K562 (cell line): ENCODE results near the gene PPRC1. TPM values are rescaled to one million over a fixed set of nuclear protein-coding genes. Genes with fewer than 3 reads are reported as not detected.

ENCODE experiments used
- ATF7 ChIP-seq: fragments of 450-650 bp; IDR thresholded peaks from 2 replicates; pipeline ENCODE4 v1.7.1; 2014; ENCODE audit warnings: mild to moderate bottlenecking, moderate library complexity
- EHMT2 ChIP-seq: fragments of 450-650 bp; IDR thresholded peaks from 2 replicates; pipeline ENCODE4 v1.6.1; 2018; ENCODE audit warnings: antibody characterized with exemption
- MIER1 ChIP-seq: fragments of 450-650 bp; IDR thresholded peaks from 2 replicates; pipeline ENCODE4 v1.6.1; 2016; ENCODE audit warnings: antibody characterized with exemption, mild to moderate bottlenecking, low read depth
- MXD1 ChIP-seq: fragments of 250-450 bp; sonication (Bioruptor Pico); IDR thresholded peaks from 2 replicates; pipeline ENCODE4 v1.8.0; 2021; ENCODE audit warnings: borderline replicate concordance, mild to moderate bottlenecking, moderate library complexity; ENCODE audit not compliant: poor library complexity, severe bottlenecking
- NFXL1 ChIP-seq: fragments of 450-650 bp; formaldehyde crosslinking; IDR thresholded peaks from 2 replicates; pipeline ENCODE4 v1.4.0; 2021; ENCODE audit warnings: mild to moderate bottlenecking
- NR2C1 ChIP-seq, 2 experiments: fragments of 450-650 bp; IDR thresholded peaks; 2 replicates each; pipeline ENCODE4 v1.6.1; 2017; ENCODE audit warnings: mild to moderate bottlenecking in 2 of 2, antibody characterized with exemption in 1 of 2, inconsistent platforms in 1 of 2, missing compliant biosample characterization in 1 of 2, missing genetic modification characterization in 1 of 2
- NR2C2 ChIP-seq, 2 experiments: fragments of 200-800 bp in 1 of 2; sonication (Bioruptor generic) in 1 of 2; sonication (generic) in 1 of 2; formaldehyde crosslinking in 1 of 2; IDR thresholded peaks; 2 replicates each; pipeline versions ENCODE4 v1.6.1 to v1.8.0; 2016 to 2022; ENCODE audit warnings: mild to moderate bottlenecking in 1 of 2, missing compliant biosample characterization in 1 of 2, missing genetic modification characterization in 1 of 2, missing genetic modification reagents in 1 of 2
- OTX1 ChIP-seq: fragments of 450-650 bp; formaldehyde crosslinking; IDR thresholded peaks from 2 replicates; pipeline ENCODE4 v1.4.0; 2022; ENCODE audit warnings: mild to moderate bottlenecking
- PML ChIP-seq: IDR thresholded peaks from 2 replicates; pipeline ENCODE4 v1.6.1; 2012; ENCODE audit warnings: low read length, inconsistent platforms
- POLR2A ChIP-seq: fragments of 450-650 bp; conservative IDR thresholded peaks from 2 replicates; pipeline ENCODE4 v1.6.1; 2016
- RFX1 ChIP-seq: fragments of 450-650 bp; IDR thresholded peaks from 2 replicates; pipeline ENCODE4 v1.6.1; 2016; ENCODE audit warnings: mild to moderate bottlenecking, moderate library complexity
- THAP12 ChIP-seq: fragments of 250-450 bp; sonication (Bioruptor Pico); IDR thresholded peaks from 2 replicates; pipeline ENCODE4 v1.9.0; 2021; ENCODE audit warnings: mild to moderate bottlenecking, inconsistent platforms
- ZKSCAN8 ChIP-seq: fragments of 200-800 bp; sonication (Bioruptor generic); IDR thresholded peaks from 2 replicates; pipeline ENCODE4 v1.6.1; 2016; ENCODE audit warnings: missing genetic modification characterization, missing compliant biosample characterization
- ZNF561 ChIP-seq: fragments of 450-650 bp; formaldehyde crosslinking; conservative IDR thresholded peaks from 2 replicates; pipeline ENCODE4 v1.4.0; 2020; ENCODE audit warnings: mild to moderate bottlenecking, moderate library complexity
- ZNF696 ChIP-seq: fragments of 250-450 bp; sonication (Bioruptor Pico); conservative IDR thresholded peaks from 2 replicates; pipeline ENCODE4 v1.4.0; 2020; ENCODE audit warnings: mild to moderate bottlenecking, moderate library complexity
- polyA plus RNA-seq, 8 experiments: library from polyadenylated mRNA; depleted of rRNA in 4 of 8; stranded (reverse) in 5 of 8; unstranded in 3 of 8; fragments of >200 nt; fragmentation: Nextera tagmentation in 2 of 8; fragmentation: Illumina TruSeq in 1 of 8; extraction: Ambion mirVana in 2 of 8; extraction: Trizol in 1 of 8; gene quantifications; 2 replicates each; pipeline versions ENCODE4 v1.2.1 to v1.2.3, GENCODE V29; 2011 to 2014; ENCODE audit warnings: inconsistent platforms in 1 of 8, missing spikeins in 1 of 8
- total RNA-seq, 7 experiments: library from RNA; depleted of rRNA in 6 of 7; stranded (reverse); fragments of >200 nt in 6 of 7; fragmentation: Illumina TruSeq in 2 of 7; extraction: Trizol in 2 of 7; gene quantifications; 2 replicates each; pipeline versions ENCODE4 v1.2.1 to v1.2.3, GENCODE V29; 2011 to 2021; ENCODE audit warnings: low replicate concordance in 1 of 7
- TF ChIP-seq, protein P1 (sequence below): fragments of 200-800 bp; sonication (Bioruptor generic); IDR thresholded peaks from 2 replicates; pipeline ENCODE4 v1.6.1; 2017; ENCODE audit warnings: missing genetic modification characterization, missing compliant biosample characterization
- TF ChIP-seq, protein P2 (sequence below): fragments of 450-650 bp; IDR thresholded peaks from 2 replicates; pipeline ENCODE4 v1.6.1; 2014; ENCODE audit warnings: low read depth, mild to moderate bottlenecking, moderate library complexity, borderline replicate concordance
- TF ChIP-seq, protein P3 (sequence below): fragments of 450-650 bp; formaldehyde crosslinking; IDR thresholded peaks from 2 replicates; pipeline ENCODE4 v1.4.0; 2020; ENCODE audit warnings: mild to moderate bottlenecking, moderate library complexity

The PPRC1 gene
- total and polyA plus RNA-seq, 9 of the 15 experiments (the other 6 are each of a cell fraction or from before 2014, with no cell fraction given): 8.5 to 47.1 (median 16.2) TPM

- TF ChIP-seq MIER1 (no peak), RFX1 (no peak), PML (no peak; the same call in none of the 2 replicates), NFXL1 (CRISPR knock-in tag) (no peak), ZNF696 (no peak), OTX1 (CRISPR knock-in tag) (no peak), MXD1 (CRISPR knock-in tag) (no peak), ZNF561 (CRISPR knock-in tag) (no peak), POLR2A (peak; percentile 84), EHMT2 (0 out of 2 replicates have a peak, but pooled peaks have one; percentile 32), THAP12 (CRISPR knock-in tag) (no peak), NR2C2 (CRISPR knock-in tag; IDR thresholded peaks at IDR 0.05) (no peak), NR2C2 (tag; IDR thresholded peaks at IDR 0.05) (no peak; the same call in 1 of the 2 replicates), ZKSCAN8 (CRISPR knock-in tag) (no peak), ATF7 (peak; percentile 37; the same call in 1 of the 2 replicates), NR2C1 (IDR thresholded peaks at IDR 0.05) (0 out of 2 replicates have a peak, but pooled peaks have one; percentile 31), NR2C1 (tag; IDR thresholded peaks at IDR 0.05) (0 out of 2 replicates have a peak, but pooled peaks have one; percentile 18)
- TF ChIP-seq, protein P1, sequence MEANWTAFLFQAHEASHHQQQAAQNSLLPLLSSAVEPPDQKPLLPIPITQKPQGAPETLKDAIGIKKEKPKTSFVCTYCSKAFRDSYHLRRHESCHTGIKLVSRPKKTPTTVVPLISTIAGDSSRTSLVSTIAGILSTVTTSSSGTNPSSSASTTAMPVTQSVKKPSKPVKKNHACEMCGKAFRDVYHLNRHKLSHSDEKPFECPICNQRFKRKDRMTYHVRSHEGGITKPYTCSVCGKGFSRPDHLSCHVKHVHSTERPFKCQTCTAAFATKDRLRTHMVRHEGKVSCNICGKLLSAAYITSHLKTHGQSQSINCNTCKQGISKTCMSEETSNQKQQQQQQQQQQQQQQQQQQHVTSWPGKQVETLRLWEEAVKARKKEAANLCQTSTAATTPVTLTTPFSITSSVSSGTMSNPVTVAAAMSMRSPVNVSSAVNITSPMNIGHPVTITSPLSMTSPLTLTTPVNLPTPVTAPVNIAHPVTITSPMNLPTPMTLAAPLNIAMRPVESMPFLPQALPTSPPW: peak; percentile 92
- TF ChIP-seq, protein P2, sequence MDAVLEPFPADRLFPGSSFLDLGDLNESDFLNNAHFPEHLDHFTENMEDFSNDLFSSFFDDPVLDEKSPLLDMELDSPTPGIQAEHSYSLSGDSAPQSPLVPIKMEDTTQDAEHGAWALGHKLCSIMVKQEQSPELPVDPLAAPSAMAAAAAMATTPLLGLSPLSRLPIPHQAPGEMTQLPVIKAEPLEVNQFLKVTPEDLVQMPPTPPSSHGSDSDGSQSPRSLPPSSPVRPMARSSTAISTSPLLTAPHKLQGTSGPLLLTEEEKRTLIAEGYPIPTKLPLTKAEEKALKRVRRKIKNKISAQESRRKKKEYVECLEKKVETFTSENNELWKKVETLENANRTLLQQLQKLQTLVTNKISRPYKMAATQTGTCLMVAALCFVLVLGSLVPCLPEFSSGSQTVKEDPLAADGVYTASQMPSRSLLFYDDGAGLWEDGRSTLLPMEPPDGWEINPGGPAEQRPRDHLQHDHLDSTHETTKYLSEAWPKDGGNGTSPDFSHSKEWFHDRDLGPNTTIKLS: no peak
- TF ChIP-seq, protein P3, sequence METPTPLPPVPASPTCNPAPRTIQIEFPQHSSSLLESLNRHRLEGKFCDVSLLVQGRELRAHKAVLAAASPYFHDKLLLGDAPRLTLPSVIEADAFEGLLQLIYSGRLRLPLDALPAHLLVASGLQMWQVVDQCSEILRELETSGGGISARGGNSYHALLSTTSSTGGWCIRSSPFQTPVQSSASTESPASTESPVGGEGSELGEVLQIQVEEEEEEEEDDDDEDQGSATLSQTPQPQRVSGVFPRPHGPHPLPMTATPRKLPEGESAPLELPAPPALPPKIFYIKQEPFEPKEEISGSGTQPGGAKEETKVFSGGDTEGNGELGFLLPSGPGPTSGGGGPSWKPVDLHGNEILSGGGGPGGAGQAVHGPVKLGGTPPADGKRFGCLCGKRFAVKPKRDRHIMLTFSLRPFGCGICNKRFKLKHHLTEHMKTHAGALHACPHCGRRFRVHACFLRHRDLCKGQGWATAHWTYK (CRISPR knock-in tag): no peak
These were observed 20.5 kb upstream of the PPRC1 start (continued) for GRCh38 chr10:102112210-102112817.
